ENCODE measurements around the gene POLR3G. TPM values are rescaled to one million over a fixed set of nuclear protein-coding genes. Genes with fewer than 3 reads are reported as not detected.

POLR3G gene
- total and polyA plus RNA-seq, 8 donors: 0.53 to 1.3 (median 0.84) TPM

DNA sequence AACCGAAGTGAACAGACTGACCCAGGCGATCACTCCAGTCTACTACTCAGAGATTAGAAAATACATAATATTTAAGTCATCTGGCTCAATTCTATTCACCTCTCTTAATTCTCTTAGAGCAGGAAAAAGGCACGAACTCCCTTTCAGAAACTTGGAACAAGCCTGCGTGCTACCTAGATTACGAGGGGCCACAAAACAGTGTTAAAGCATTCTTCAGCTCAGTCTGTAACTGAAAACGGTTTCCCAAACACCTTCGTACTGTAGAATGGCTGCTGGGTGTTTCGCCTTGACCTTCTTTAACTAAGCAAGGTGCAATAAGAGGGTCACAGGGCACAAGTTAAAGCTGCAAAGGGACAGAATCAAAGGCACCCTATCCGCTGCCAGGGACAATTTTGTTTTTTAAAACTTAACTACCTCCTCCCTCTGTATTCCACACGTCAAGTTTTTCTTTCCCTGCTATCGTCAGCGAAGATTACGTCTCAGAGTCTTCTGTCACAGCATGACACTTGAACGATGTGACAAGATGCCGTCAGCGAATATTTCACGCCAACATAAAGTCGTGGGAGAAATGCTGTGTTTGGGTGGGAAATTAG lies 54.0 kb downstream of the POLR3G start:
- DNase-seq: no peak
- TF ChIP-seq, protein P1, sequence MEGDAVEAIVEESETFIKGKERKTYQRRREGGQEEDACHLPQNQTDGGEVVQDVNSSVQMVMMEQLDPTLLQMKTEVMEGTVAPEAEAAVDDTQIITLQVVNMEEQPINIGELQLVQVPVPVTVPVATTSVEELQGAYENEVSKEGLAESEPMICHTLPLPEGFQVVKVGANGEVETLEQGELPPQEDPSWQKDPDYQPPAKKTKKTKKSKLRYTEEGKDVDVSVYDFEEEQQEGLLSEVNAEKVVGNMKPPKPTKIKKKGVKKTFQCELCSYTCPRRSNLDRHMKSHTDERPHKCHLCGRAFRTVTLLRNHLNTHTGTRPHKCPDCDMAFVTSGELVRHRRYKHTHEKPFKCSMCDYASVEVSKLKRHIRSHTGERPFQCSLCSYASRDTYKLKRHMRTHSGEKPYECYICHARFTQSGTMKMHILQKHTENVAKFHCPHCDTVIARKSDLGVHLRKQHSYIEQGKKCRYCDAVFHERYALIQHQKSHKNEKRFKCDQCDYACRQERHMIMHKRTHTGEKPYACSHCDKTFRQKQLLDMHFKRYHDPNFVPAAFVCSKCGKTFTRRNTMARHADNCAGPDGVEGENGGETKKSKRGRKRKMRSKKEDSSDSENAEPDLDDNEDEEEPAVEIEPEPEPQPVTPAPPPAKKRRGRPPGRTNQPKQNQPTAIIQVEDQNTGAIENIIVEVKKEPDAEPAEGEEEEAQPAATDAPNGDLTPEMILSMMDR (IDR thresholded peaks at IDR 0.05): no peak
- ATAC-seq: peak in 2 of 4 donors; percentile 7 to 14
- intact Hi-C loops (cut with DNase I): loop anchor here in 1 of 3 donors (10.0 kb wide), 1 partner anchor 54 kb away; the partner anchor contains the start of genes MBLAC2 and POLR3G
- Histone ChIP-seq H3K27ac (peak overlapping the region; percentile 78 to 94 (median 82)), H3K27me3 (no peaks in the 10 kb centered on the region), H3K4me1 (peaks cover 9 to 29% (median 17%) of the 10 kb centered on the region in 3 donors), H3K4me3 (peak overlapping the region; percentile 75 to 89 (median 84)), H3K9me3 (no peaks in the 10 kb centered on the region), H3K36me3 (peaks cover 0 to 8% (median 7%) of the 10 kb centered on the region in 3 donors)
- no peak for FAIRE-seq
- 1% methylated on average over 18 of the region's 18 CpGs for WGBS, 2 donors

DNA sequence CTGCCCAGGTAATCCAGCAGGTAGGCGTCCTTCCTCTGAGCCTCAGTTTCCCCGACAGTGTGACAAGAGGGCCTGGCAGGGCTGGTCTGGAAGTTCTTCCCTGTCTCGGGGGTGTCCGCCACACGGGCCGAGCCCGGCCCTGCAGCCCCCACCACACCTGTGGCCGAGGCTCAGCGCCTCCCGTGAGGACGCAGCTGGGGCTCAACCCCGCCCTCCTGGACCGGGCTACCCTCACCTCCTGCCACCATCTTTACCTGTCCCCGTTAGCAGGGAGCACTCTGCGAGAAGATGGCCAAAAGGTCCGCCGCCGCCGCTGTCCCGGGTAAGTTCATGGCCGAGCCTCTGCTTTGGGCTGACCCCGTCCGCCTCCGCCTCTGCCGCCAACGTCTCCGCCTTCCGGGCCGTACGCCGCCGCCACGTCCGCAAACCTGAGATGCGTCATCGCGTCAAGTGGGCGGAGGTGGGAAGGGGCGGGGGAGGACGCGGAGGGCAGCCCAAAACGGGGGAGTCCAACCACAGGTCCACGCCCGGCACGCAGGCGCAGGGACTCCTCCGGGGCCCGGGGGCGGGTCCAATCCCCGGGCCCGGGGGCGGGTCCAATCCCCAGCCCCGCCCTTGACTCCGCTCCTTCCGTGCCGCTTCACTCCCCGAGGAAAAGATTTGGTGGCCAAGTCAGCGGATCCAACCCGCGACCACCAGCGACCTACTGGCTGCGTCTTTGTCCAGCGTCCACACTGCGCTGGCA lies 54.7 kb downstream of the POLR3G start, which contains the start of gene LYSMD3:
LYSMD3 (minus strand) TSS at position 391 of the 745 bp plus-strand sequence. CDS start 4,295 bp downstream, outside the sequence.
- peak within 1 kb of the TSS; percentile 78 to 94 (median 82) for H3K27ac ChIP-seq
- WGBS, 2 donors: 0 to 1% methylated on average over 63 to 64 of the region's 64 CpGs
- peaks cover 9 to 29% (median 17%) of the 10 kb centered on the region in 3 donors for H3K4me1 ChIP-seq
- H3K36me3 ChIP-seq: peaks cover 0 to 4% (median 2%) of the 10 kb centered on the region in 3 donors
- peak; percentile 97 to 99 (median 97) for ATAC-seq
- FAIRE-seq: no peak
- H3K9me3 ChIP-seq: no peaks in the 10 kb centered on the region
- no peaks in the 10 kb centered on the region for H3K27me3 ChIP-seq
- peak; percentile 97 to 99 (median 98) for DNase-seq
- TF ChIP-seq, protein P1 (IDR thresholded peaks at IDR 0.05): no peak
- intact Hi-C loops (cut with DNase I): loop anchor here in 1 of 3 donors (10.0 kb wide), 1 partner anchor 55 kb away; the partner anchor contains the start of genes MBLAC2 and POLR3G
- peak within 1 kb of the TSS; percentile 75 to 89 (median 84) for H3K4me3 ChIP-seq

DNA sequence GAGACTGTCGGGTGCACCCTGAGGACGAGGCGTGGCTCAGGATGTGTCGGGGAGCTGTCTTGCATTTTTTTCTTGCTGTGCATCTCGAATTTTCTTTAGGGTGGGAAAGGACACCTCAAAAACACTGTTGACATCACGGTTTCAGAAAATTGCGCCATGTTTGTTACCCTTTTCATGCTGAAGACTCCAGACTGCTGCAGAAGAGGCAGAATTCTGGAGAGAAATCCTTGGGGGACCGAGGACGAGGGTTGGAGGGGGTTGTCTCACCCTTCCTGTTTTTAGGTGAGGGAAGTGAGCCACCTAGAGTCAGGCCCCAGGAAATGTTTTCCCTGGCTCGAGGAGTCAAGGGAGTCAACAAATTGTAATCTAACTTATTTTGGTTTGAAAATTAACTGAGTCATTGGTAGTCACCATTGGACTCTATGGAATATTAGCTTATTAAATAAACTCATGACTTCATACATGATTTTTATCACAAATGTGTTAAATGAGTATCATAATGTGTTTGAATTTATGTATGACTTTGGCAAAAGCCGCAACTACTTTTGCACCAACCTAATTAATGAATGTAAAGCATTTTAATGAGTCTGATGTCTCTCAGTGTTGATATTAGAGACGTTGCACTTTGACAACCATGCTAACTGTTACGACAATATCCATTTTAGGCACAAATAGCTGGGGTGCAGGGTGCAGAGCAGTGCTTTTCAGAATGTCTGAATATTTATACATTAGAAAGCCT lies 55.4 kb downstream of the POLR3G start:
- FAIRE-seq: no peak

More for the DNA sequence above, 55.4 kb downstream of the POLR3G start:
- TF ChIP-seq, protein P1 (IDR thresholded peaks at IDR 0.05): peak in 3 of 4 donors; percentile 43 to 58 (median 46)
- no peaks in the 10 kb centered on the region for H3K9me3 ChIP-seq
- no peaks in the 10 kb centered on the region for H3K27me3 ChIP-seq
- intact Hi-C loops (cut with DNase I): loop anchor here in 2 of 3 donors (10.0 kb wide), 2 partner anchors 55 to 95 kb away; partner anchors contain the start of genes MBLAC2 (in 1 of the 2) and POLR3G (in 1 of the 2)
- peaks cover 9 to 29% (median 17%) of the 10 kb centered on the region in 3 donors for H3K4me1 ChIP-seq
- peak overlapping the region; percentile 74 to 86 (median 79) for H3K4me3 ChIP-seq
- 1 to 2% methylated on average over 13 of the region's 13 CpGs for WGBS, 2 donors
- peak overlapping the region; percentile 70 to 94 (median 78) for H3K27ac ChIP-seq
- ATAC-seq (peak; percentile 73 to 86 (median 80)), DNase-seq (peak in 4 of 6 donors; percentile 62 to 79 (median 74))
- no peaks in the 10 kb centered on the region for H3K36me3 ChIP-seq
